GM19452 (cell line): Measurements from ENCODE around the gene CTNNA3.

Experiments used
- ATAC-seq: cut with Tn5 transposase; IDR thresholded peaks from one replicate; pipeline ENCODE4 v1.9.1; 2021; ENCODE audit not compliant: unreplicated experiment

CTNNA3 gene

GRCh38 chr10:66834802-66835201, 861.2 kb downstream of the CTNNA3 start:
- ATAC-seq, result no peak

GRCh38 chr10:66833861-66834260, 862.1 kb downstream of the CTNNA3 start:
- ATAC-seq, result no peak

- ATAC-seq, result no peak
These were observed 863.1 kb downstream of the CTNNA3 start for GRCh38 chr10:66832781-66833422.

GRCh38 chr10:66828957-66829356, 867.0 kb downstream of the CTNNA3 start:
- no peak for ATAC-seq

GRCh38 chr10:66827353-66827752, 868.6 kb downstream of the CTNNA3 start:
- no peak for ATAC-seq

GRCh38 chr10:66823301-66823700, 872.7 kb downstream of the CTNNA3 start:
- no peak for ATAC-seq

GRCh38 chr10:66822801-66823200, 873.2 kb downstream of the CTNNA3 start:
- no peak for ATAC-seq

- no peak for ATAC-seq
These were observed 876.3 kb downstream of the CTNNA3 start for GRCh38 chr10:66819691-66820090.

GRCh38 chr10:66813122-66813521, 882.9 kb downstream of the CTNNA3 start:
- ATAC-seq, result no peak

- no peak for ATAC-seq
These were observed 884.8 kb downstream of the CTNNA3 start for GRCh38 chr10:66811211-66811610.

GRCh38 chr10:66809402-66809801, 886.6 kb downstream of the CTNNA3 start:
- no peak for ATAC-seq

GRCh38 chr10:66805612-66806011, 890.4 kb downstream of the CTNNA3 start:
- no peak for ATAC-seq

- no peak for ATAC-seq
These were observed 891.0 kb downstream of the CTNNA3 start for GRCh38 chr10:66804962-66805361.

GRCh38 chr10:66803174-66803573, 892.8 kb downstream of the CTNNA3 start:
- no peak for ATAC-seq

- no peak for ATAC-seq
These were observed 896.5 kb downstream of the CTNNA3 start for GRCh38 chr10:66799474-66799873.

GRCh38 chr10:66795866-66796265, 900.1 kb downstream of the CTNNA3 start:
- no peak for ATAC-seq

GRCh38 chr10:66792441-66792840, 903.6 kb downstream of the CTNNA3 start:
- ATAC-seq, result no peak

- ATAC-seq, result no peak
These were observed 907.6 kb downstream of the CTNNA3 start for GRCh38 chr10:66788178-66788987.

- no peak for ATAC-seq
These were observed 909.3 kb downstream of the CTNNA3 start for GRCh38 chr10:66786709-66787108.

GRCh38 chr10:66784770-66785169, 911.2 kb downstream of the CTNNA3 start:
- ATAC-seq, result no peak

- no peak for ATAC-seq
These were observed 912.7 kb downstream of the CTNNA3 start for GRCh38 chr10:66783316-66783715.

GRCh38 chr10:66782776-66783175, 913.2 kb downstream of the CTNNA3 start:
- ATAC-seq, result no peak

- ATAC-seq, result no peak
These were observed 913.9 kb downstream of the CTNNA3 start for GRCh38 chr10:66782144-66782543.
